Measurements from ENCODE around the gene AFAP1. TPM values are rescaled to one million over a fixed set of nuclear protein-coding genes. Genes with fewer than 3 reads are reported as not detected.

The AFAP1 gene
- total RNA-seq, 1 experiment from 2014 or later: 23.6 TPM

DNA sequence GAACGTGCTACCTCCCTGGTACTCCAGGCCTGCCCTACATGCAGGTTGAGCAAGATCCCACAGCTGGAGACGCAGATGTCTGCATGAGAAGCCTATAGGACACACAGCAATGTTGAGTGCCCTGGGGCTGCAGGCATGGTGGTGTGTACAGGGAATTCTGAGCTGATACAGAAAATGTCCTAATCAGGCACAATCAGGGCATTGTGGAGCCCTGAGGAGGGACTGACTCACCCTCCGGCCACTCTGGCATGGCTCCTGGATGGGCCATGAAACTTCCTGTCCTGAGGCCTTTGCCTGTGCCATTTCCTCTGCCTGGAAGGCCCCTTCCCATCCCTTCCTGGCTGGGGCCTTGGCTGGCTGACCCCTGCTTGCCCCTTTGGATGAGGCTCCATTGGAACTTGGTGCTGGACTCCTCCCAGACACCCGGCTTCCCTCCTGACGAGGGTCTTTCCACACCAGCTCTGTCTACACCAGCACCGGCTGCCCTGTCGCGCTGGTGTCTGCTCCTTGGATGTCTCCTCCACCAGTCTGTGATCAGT is 16.7 kb upstream of the AFAP1 start (continued):
- TF ChIP-seq RELA (CRISPR knock-in tag; IDR thresholded peaks at IDR 0.05; ENCODE audit: borderline replicate concordance) (no peak), CREM (CRISPR knock-in tag; IDR thresholded peaks at IDR 0.05) (no peak), GRHL2 (CRISPR knock-in tag; IDR thresholded peaks at IDR 0.05; ENCODE audit: insufficient replicate concordance, severe bottlenecking) (no peak), FOXK1 (CRISPR knock-in tag; IDR thresholded peaks at IDR 0.05) (no peak), NFE2L1 (CRISPR knock-in tag; IDR thresholded peaks at IDR 0.05) (no peak)
- TF ChIP-seq, protein P1, sequence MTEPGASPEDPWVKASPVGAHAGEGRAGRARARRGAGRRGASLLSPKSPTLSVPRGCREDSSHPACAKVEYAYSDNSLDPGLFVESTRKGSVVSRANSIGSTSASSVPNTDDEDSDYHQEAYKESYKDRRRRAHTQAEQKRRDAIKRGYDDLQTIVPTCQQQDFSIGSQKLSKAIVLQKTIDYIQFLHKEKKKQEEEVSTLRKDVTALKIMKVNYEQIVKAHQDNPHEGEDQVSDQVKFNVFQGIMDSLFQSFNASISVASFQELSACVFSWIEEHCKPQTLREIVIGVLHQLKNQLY (CRISPR knock-in tag; IDR thresholded peaks at IDR 0.05): no peak
- TF ChIP-seq, protein P2, sequence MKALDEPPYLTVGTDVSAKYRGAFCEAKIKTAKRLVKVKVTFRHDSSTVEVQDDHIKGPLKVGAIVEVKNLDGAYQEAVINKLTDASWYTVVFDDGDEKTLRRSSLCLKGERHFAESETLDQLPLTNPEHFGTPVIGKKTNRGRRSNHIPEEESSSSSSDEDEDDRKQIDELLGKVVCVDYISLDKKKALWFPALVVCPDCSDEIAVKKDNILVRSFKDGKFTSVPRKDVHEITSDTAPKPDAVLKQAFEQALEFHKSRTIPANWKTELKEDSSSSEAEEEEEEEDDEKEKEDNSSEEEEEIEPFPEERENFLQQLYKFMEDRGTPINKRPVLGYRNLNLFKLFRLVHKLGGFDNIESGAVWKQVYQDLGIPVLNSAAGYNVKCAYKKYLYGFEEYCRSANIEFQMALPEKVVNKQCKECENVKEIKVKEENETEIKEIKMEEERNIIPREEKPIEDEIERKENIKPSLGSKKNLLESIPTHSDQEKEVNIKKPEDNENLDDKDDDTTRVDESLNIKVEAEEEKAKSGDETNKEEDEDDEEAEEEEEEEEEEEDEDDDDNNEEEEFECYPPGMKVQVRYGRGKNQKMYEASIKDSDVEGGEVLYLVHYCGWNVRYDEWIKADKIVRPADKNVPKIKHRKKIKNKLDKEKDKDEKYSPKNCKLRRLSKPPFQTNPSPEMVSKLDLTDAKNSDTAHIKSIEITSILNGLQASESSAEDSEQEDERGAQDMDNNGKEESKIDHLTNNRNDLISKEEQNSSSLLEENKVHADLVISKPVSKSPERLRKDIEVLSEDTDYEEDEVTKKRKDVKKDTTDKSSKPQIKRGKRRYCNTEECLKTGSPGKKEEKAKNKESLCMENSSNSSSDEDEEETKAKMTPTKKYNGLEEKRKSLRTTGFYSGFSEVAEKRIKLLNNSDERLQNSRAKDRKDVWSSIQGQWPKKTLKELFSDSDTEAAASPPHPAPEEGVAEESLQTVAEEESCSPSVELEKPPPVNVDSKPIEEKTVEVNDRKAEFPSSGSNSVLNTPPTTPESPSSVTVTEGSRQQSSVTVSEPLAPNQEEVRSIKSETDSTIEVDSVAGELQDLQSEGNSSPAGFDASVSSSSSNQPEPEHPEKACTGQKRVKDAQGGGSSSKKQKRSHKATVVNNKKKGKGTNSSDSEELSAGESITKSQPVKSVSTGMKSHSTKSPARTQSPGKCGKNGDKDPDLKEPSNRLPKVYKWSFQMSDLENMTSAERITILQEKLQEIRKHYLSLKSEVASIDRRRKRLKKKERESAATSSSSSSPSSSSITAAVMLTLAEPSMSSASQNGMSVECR (CRISPR knock-in tag; IDR thresholded peaks at IDR 0.05; ENCODE audit: borderline replicate concordance): no peak

DNA sequence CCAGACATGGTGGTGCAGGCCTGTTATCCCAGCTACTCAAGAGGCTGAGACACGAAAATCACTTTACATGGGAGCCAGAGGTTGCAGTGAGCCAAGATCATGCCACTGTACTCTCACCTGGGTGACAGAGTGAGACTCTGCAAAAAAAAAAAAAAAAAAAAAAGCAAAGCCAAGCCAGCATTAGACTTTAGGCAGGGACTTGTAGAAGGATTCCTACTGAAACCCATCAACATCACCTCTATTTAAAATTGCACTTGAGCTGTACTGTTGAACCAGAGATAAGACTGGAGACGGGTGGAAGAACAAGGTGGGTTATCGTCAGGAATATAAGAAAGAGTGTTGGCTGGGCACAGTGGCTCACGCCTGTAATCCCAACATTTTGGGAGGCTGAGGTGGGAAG is 15.7 kb upstream of the AFAP1 start:
- peaks cover 12% of the 10 kb centered on the region for H3K9me3 Mint-ChIP-seq
- no peak for ATAC-seq
- POLR2A ChIA-PET: no interaction called here
- H3K27me3 Mint-ChIP-seq (ENCODE audit: low read depth): no peaks in the 10 kb centered on the region; the same call in 1 of the 2 replicates
- no peak overlapping the region for H3K4me3 Mint-ChIP-seq
- no peaks in the 10 kb centered on the region for H3K36me3 Mint-ChIP-seq
- H3K27ac Mint-ChIP-seq: no peak overlapping the region
- CTCF ChIA-PET: interaction anchor here (0.6 to 0.7 kb wide), 2 partner anchors 194 to 884 kb away, joined by 3 read pairs; no protein-coding TSS in a partner anchor
- peaks cover 20% of the 10 kb centered on the region for H3K4me1 Mint-ChIP-seq
- DNase-seq (ENCODE audit: low spot score): no peak
- TF ChIP-seq ZNF423 (CRISPR knock-in tag; IDR thresholded peaks at IDR 0.05): no peak
- no peak for TF ChIP-seq OVOL2 (CRISPR knock-in tag; IDR thresholded peaks at IDR 0.05; ENCODE audit: borderline replicate concordance)
- TF ChIP-seq, protein P2 (CRISPR knock-in tag; IDR thresholded peaks at IDR 0.05; ENCODE audit: borderline replicate concordance): no peak
- TF ChIP-seq ELF4 (CRISPR knock-in tag; IDR thresholded peaks at IDR 0.05; ENCODE audit: low read depth): no peak
- TF ChIP-seq, protein P3, sequence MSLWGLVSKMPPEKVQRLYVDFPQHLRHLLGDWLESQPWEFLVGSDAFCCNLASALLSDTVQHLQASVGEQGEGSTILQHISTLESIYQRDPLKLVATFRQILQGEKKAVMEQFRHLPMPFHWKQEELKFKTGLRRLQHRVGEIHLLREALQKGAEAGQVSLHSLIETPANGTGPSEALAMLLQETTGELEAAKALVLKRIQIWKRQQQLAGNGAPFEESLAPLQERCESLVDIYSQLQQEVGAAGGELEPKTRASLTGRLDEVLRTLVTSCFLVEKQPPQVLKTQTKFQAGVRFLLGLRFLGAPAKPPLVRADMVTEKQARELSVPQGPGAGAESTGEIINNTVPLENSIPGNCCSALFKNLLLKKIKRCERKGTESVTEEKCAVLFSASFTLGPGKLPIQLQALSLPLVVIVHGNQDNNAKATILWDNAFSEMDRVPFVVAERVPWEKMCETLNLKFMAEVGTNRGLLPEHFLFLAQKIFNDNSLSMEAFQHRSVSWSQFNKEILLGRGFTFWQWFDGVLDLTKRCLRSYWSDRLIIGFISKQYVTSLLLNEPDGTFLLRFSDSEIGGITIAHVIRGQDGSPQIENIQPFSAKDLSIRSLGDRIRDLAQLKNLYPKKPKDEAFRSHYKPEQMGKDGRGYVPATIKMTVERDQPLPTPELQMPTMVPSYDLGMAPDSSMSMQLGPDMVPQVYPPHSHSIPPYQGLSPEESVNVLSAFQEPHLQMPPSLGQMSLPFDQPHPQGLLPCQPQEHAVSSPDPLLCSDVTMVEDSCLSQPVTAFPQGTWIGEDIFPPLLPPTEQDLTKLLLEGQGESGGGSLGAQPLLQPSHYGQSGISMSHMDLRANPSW (CRISPR knock-in tag; conservative IDR thresholded peaks at IDR 0.05; ENCODE audit: low read depth): no peak
- no peak for TF ChIP-seq ZNF232 (CRISPR knock-in tag; IDR thresholded peaks at IDR 0.05)
- TF ChIP-seq FOXJ3 (CRISPR knock-in tag; IDR thresholded peaks at IDR 0.05; ENCODE audit: borderline replicate concordance): no peak
- no peak for TF ChIP-seq JAZF1 (CRISPR knock-in tag; IDR thresholded peaks at IDR 0.05)
- TF ChIP-seq, protein P4, sequence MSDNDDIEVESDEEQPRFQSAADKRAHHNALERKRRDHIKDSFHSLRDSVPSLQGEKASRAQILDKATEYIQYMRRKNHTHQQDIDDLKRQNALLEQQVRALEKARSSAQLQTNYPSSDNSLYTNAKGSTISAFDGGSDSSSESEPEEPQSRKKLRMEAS (CRISPR knock-in tag; IDR thresholded peaks at IDR 0.05): no peak
- TF ChIP-seq, protein P5, sequence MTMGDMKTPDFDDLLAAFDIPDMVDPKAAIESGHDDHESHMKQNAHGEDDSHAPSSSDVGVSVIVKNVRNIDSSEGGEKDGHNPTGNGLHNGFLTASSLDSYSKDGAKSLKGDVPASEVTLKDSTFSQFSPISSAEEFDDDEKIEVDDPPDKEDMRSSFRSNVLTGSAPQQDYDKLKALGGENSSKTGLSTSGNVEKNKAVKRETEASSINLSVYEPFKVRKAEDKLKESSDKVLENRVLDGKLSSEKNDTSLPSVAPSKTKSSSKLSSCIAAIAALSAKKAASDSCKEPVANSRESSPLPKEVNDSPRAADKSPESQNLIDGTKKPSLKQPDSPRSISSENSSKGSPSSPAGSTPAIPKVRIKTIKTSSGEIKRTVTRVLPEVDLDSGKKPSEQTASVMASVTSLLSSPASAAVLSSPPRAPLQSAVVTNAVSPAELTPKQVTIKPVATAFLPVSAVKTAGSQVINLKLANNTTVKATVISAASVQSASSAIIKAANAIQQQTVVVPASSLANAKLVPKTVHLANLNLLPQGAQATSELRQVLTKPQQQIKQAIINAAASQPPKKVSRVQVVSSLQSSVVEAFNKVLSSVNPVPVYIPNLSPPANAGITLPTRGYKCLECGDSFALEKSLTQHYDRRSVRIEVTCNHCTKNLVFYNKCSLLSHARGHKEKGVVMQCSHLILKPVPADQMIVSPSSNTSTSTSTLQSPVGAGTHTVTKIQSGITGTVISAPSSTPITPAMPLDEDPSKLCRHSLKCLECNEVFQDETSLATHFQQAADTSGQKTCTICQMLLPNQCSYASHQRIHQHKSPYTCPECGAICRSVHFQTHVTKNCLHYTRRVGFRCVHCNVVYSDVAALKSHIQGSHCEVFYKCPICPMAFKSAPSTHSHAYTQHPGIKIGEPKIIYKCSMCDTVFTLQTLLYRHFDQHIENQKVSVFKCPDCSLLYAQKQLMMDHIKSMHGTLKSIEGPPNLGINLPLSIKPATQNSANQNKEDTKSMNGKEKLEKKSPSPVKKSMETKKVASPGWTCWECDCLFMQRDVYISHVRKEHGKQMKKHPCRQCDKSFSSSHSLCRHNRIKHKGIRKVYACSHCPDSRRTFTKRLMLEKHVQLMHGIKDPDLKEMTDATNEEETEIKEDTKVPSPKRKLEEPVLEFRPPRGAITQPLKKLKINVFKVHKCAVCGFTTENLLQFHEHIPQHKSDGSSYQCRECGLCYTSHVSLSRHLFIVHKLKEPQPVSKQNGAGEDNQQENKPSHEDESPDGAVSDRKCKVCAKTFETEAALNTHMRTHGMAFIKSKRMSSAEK (CRISPR knock-in tag; IDR thresholded peaks at IDR 0.05; ENCODE audit: borderline replicate concordance): no peak
